ENCODE results near the gene COP1.

The COP1 gene

DNA sequence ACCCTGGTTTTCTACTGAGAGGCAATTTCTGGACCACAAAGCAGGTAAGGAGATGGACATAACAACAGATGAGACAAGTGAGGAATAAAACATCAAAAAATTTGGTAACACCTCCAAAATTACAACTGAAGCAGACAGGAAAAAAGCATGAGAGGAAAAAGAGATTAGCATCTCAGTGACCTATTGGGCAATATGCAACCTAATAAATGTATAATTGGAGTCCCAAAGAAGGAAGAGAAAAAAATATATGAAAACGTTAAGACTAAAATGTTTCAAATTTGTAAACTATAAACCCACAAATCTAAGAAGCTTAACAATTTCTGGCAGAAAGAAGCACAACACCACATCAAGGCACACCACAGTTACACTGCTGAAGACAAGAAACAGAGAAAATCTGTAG, 255.5 kb downstream of the COP1 start:
- H3K9ac ChIP-seq (ENCODE audit: low read depth in 1 of 2, low read length in 2 of 2): no peak overlapping the region
- H3K27ac ChIP-seq (ENCODE audit: low read depth, low read length): no peak overlapping the region
- no peaks in the 10 kb centered on the region for H3K27me3 ChIP-seq (ENCODE audit: control insufficient read depth in 1 of 2, insufficient read depth in 2 of 2, low read length in 2 of 2)
- peaks cover 3 to 16% of the 10 kb centered on the region in 2 donors for H3K36me3 ChIP-seq (ENCODE audit: control insufficient read depth in 1 of 2, insufficient read depth in 2 of 2, low read length in 2 of 2)
- no peaks in the 10 kb centered on the region for H3K4me1 ChIP-seq (ENCODE audit: control insufficient read depth in 1 of 2, insufficient read depth in 2 of 2, low read length in 2 of 2)
- H3K4me3 ChIP-seq (ENCODE audit: low read depth in 1 of 2, low read length in 2 of 2): no peak overlapping the region
- H3K9me3 ChIP-seq (ENCODE audit: control insufficient read depth in 1 of 2, low read length in 2 of 2): peaks cover 0 to 2% of the 10 kb centered on the region in 2 donors

DNA sequence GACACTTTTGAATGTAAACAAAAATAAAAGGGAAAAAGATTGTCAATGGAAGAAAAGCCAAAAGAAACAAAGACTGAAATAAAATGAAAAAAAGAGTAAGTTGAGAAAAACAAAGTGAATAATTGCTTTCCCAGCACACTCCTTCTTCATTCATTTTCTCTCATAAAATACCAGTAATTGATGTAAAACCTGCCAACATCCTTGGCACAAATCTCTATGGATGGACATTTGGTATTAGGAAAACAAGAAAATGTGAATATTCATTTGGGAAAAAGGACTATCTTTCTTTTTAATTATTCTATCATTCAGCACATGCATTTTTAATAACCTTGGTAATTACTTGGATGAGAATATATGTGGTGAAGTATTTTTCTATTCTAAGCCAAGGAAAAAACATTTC, 259.3 kb downstream of the COP1 start:
- H3K9ac ChIP-seq (ENCODE audit: low read depth in 1 of 2, low read length in 2 of 2): no peak overlapping the region
- H3K27me3 ChIP-seq (ENCODE audit: control insufficient read depth in 1 of 2, insufficient read depth in 2 of 2, low read length in 2 of 2): no peaks in the 10 kb centered on the region
- peaks cover 0 to 2% of the 10 kb centered on the region in 2 donors for H3K9me3 ChIP-seq (ENCODE audit: control insufficient read depth in 1 of 2, low read length in 2 of 2)
- H3K27ac ChIP-seq (ENCODE audit: low read depth, low read length): no peak overlapping the region
- peaks cover 16 to 26% of the 10 kb centered on the region in 2 donors for H3K36me3 ChIP-seq (ENCODE audit: control insufficient read depth in 1 of 2, insufficient read depth in 2 of 2, low read length in 2 of 2)
- H3K4me1 ChIP-seq (ENCODE audit: control insufficient read depth in 1 of 2, insufficient read depth in 2 of 2, low read length in 2 of 2): no peaks in the 10 kb centered on the region
- H3K4me3 ChIP-seq (ENCODE audit: low read depth in 1 of 2, low read length in 2 of 2): no peak overlapping the region

DNA sequence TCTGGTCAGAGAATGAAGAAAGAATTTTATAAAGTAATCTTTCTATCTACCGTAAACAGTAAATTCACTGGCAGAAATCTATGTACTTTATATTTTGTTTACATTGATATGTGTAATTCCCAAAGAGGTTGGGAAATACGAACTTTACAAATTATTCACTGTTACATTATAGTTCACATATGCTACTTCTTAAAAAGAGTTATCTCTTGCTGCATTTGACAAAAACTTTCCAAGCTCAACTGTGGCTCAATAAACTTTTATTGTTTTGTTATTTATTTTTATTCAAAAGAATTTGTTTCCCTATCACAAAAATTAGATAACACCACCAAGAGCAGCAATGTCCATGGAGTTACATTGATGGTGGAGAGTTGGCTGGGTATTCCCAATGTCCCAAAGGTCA, 262.5 kb downstream of the COP1 start:
- Histone ChIP-seq H3K36me3 (ENCODE audit: control insufficient read depth in 1 of 2, insufficient read depth in 2 of 2, low read length in 2 of 2) (peaks cover 14 to 34% of the 10 kb centered on the region in 2 donors), H3K9me3 (ENCODE audit: control insufficient read depth in 1 of 2, low read length in 2 of 2) (no peaks in the 10 kb centered on the region)

DNA sequence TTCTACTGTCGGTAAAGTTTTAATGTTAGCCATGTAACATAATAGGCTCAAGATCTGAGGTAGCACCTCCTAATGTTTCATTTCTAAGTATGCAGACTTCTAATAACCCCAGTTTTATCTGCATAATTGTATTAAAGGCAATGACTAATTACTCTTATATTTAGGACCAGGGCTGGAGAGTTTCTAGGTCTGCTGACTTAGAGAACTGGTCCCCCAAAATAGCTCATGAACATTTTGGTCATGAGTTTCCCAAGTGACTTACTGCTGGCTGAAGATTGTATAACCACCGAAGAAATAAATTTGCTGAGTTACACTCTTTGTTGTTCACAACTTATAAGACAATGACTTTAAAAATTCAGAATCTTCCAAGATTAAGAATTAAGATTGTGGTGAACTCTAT, 265.9 kb downstream of the COP1 start:
- peaks cover 13 to 25% of the 10 kb centered on the region in 2 donors for H3K36me3 ChIP-seq (ENCODE audit: control insufficient read depth in 1 of 2, insufficient read depth in 2 of 2, low read length in 2 of 2)
- H3K27ac ChIP-seq (ENCODE audit: low read depth, low read length): no peak overlapping the region
- no peaks in the 10 kb centered on the region for H3K4me1 ChIP-seq (ENCODE audit: control insufficient read depth in 1 of 2, insufficient read depth in 2 of 2, low read length in 2 of 2)
- no peak overlapping the region for H3K4me3 ChIP-seq (ENCODE audit: low read depth in 1 of 2, low read length in 2 of 2)
- H3K9ac ChIP-seq (ENCODE audit: low read depth in 1 of 2, low read length in 2 of 2): no peak overlapping the region
- H3K27me3 ChIP-seq (ENCODE audit: control insufficient read depth in 1 of 2, insufficient read depth in 2 of 2, low read length in 2 of 2): no peaks in the 10 kb centered on the region
- H3K9me3 ChIP-seq (ENCODE audit: control insufficient read depth in 1 of 2, low read length in 2 of 2): no peaks in the 10 kb centered on the region

More for the DNA sequence above, 262.5 kb downstream of the COP1 start:
- H3K27me3 ChIP-seq (ENCODE audit: control insufficient read depth in 1 of 2, insufficient read depth in 2 of 2, low read length in 2 of 2): no peaks in the 10 kb centered on the region
- no peak overlapping the region for H3K4me3 ChIP-seq (ENCODE audit: low read depth in 1 of 2, low read length in 2 of 2)
- H3K4me1 ChIP-seq (ENCODE audit: control insufficient read depth in 1 of 2, insufficient read depth in 2 of 2, low read length in 2 of 2): no peaks in the 10 kb centered on the region
- H3K27ac ChIP-seq (ENCODE audit: low read depth, low read length): no peak overlapping the region
- H3K9ac ChIP-seq (ENCODE audit: low read depth in 1 of 2, low read length in 2 of 2): no peak overlapping the region

DNA sequence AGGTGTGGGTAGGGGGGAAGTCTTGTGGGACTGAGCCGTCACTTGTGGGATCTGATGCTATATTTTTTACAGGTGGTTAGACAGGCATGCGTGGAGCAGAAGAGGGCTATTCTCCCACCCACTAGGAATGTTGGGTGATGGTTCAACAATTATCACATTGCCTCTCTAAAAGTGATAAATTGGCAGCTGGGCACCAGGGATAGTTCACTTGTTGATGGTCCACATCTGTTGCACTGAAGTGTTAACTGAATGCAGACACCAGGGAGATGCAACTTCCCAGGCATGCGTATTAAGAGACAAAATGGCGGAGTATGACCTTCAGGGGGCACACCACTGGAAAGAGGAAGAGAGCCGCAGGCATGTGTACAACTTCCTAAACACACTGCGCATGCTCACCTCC, 270.4 kb downstream of the COP1 start:
- peaks cover 3 to 9% of the 10 kb centered on the region in 2 donors for H3K36me3 ChIP-seq (ENCODE audit: control insufficient read depth in 1 of 2, insufficient read depth in 2 of 2, low read length in 2 of 2)
- no peak overlapping the region for H3K4me3 ChIP-seq (ENCODE audit: low read depth in 1 of 2, low read length in 2 of 2)
- no peaks in the 10 kb centered on the region for H3K4me1 ChIP-seq (ENCODE audit: control insufficient read depth in 1 of 2, insufficient read depth in 2 of 2, low read length in 2 of 2)
- H3K9me3 ChIP-seq (ENCODE audit: control insufficient read depth in 1 of 2, low read length in 2 of 2): no peaks in the 10 kb centered on the region
- no peak overlapping the region for H3K9ac ChIP-seq (ENCODE audit: low read depth in 1 of 2, low read length in 2 of 2)
- no peaks in the 10 kb centered on the region for H3K27me3 ChIP-seq (ENCODE audit: control insufficient read depth in 1 of 2, insufficient read depth in 2 of 2, low read length in 2 of 2)
- H3K27ac ChIP-seq (ENCODE audit: low read depth, low read length): no peak overlapping the region

DNA sequence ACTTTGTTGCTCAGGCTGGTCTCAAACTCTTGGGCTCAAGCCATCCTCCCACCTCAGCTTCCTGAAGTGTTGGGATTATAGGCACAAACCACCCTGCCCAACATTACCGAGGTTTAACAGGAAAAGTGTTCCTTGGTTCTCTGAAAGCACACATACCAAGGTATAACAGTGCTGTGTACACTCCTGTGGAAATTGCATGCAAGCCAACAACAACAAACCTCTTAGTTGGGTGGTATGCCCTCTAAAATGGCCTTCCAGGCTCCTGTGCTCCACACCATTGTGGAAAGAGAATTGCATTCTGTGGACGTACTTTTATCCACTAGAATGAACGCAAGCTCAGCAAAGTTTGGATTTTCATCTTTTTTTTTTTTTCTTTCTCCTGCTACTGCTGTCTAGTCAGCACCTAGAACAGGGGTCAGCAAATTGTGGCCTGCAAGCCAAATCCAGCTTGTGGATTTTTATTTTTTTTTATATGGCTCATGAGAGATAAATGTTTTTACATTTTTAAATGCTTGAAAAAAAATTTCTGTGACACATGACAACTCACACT, 271.4 kb downstream of the COP1 start:
- Histone ChIP-seq H3K27me3 (ENCODE audit: control insufficient read depth in 1 of 2, insufficient read depth in 2 of 2, low read length in 2 of 2) (no peaks in the 10 kb centered on the region), H3K27ac (ENCODE audit: low read depth, low read length) (no peak overlapping the region), H3K36me3 (ENCODE audit: control insufficient read depth in 1 of 2, insufficient read depth in 2 of 2, low read length in 2 of 2) (peaks cover 3 to 9% of the 10 kb centered on the region in 2 donors), H3K9me3 (ENCODE audit: control insufficient read depth in 1 of 2, low read length in 2 of 2) (no peaks in the 10 kb centered on the region), H3K9ac (ENCODE audit: low read depth in 1 of 2, low read length in 2 of 2) (no peak overlapping the region), H3K4me1 (ENCODE audit: control insufficient read depth in 1 of 2, insufficient read depth in 2 of 2, low read length in 2 of 2) (no peaks in the 10 kb centered on the region), H3K4me3 (ENCODE audit: low read depth in 1 of 2, low read length in 2 of 2) (no peak overlapping the region)

DNA sequence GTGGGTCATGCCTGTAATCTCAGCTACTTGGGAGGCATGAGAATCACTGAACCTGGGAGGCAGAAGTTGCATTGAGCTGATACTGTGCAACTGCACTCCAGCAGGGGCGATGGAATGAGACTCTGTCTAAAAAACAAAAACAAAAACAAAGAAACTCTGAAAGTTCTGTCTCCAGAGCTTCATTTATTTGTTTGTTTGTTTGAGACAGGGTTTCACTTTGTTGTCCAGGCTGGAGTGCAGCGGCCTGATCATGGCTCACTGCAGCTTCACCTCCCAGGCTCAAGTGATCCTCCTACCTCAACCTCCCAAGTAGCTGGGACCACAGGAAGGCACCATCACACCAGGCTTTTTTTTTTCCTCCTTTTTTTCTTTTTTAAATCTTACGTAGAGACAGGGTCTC, 271.9 kb downstream of the COP1 start:
- Histone ChIP-seq H3K9me3 (ENCODE audit: control insufficient read depth in 1 of 2, low read length in 2 of 2) (peaks cover 0 to 1% of the 10 kb centered on the region in 2 donors), H3K27me3 (ENCODE audit: control insufficient read depth in 1 of 2, insufficient read depth in 2 of 2, low read length in 2 of 2) (no peaks in the 10 kb centered on the region), H3K27ac (ENCODE audit: low read depth, low read length) (no peak overlapping the region), H3K4me1 (ENCODE audit: control insufficient read depth in 1 of 2, insufficient read depth in 2 of 2, low read length in 2 of 2) (no peaks in the 10 kb centered on the region), H3K9ac (ENCODE audit: low read depth in 1 of 2, low read length in 2 of 2) (no peak overlapping the region), H3K4me3 (ENCODE audit: low read depth in 1 of 2, low read length in 2 of 2) (no peak overlapping the region), H3K36me3 (ENCODE audit: control insufficient read depth in 1 of 2, insufficient read depth in 2 of 2, low read length in 2 of 2) (peaks cover 3 to 8% of the 10 kb centered on the region in 2 donors)

DNA sequence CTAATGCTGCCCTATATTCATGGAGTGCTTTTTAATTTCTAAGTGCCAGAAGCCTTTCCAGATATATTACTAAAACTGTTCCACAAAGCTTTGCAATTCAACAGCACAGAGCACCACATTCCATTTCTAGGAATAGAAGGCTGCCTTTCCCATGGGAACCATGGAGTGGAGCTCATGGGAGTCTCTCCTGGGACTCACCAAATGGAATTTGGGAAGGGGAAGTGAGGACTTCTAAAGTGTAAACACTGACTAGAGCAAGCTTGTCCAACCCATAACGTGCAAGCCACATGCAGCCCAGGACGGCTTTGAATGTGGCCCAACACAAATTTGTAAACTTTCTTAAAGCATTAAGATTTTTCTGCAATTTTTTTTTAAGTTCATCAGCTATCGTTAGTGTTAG, 273.3 kb downstream of the COP1 start:
- no peak overlapping the region for H3K9ac ChIP-seq (ENCODE audit: low read depth in 1 of 2, low read length in 2 of 2)
- H3K27me3 ChIP-seq (ENCODE audit: control insufficient read depth in 1 of 2, insufficient read depth in 2 of 2, low read length in 2 of 2): no peaks in the 10 kb centered on the region
- H3K9me3 ChIP-seq (ENCODE audit: control insufficient read depth in 1 of 2, low read length in 2 of 2): peaks cover 0 to 7% of the 10 kb centered on the region in 2 donors
- no peaks in the 10 kb centered on the region for H3K4me1 ChIP-seq (ENCODE audit: control insufficient read depth in 1 of 2, insufficient read depth in 2 of 2, low read length in 2 of 2)
- no peak overlapping the region for H3K27ac ChIP-seq (ENCODE audit: low read depth, low read length)
- peaks cover 0 to 3% of the 10 kb centered on the region in 2 donors for H3K36me3 ChIP-seq (ENCODE audit: control insufficient read depth in 1 of 2, insufficient read depth in 2 of 2, low read length in 2 of 2)
- H3K4me3 ChIP-seq (ENCODE audit: low read depth in 1 of 2, low read length in 2 of 2): no peak overlapping the region

DNA sequence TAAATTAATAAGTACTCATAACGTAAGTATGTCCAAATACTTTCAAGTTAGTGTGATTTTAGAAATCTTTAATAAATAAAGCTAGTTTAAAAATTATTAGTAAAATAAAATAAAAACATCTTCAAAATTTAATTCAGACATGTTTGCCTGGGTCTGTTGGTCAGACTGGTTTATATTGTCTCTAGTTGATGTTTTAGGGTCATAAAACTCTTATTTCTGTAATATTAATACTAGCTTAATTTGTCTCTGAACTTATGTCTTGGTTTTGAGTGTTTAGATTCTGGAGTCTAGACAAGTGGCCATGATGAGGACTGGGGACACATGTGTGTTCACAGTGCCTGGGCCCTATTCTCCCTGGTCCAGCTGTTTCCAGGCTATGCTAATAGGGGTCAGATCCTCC, 279.1 kb downstream of the COP1 start:
- peaks cover 5 to 7% of the 10 kb centered on the region in 2 donors for H3K9me3 ChIP-seq (ENCODE audit: control insufficient read depth in 1 of 2, low read length in 2 of 2)
- H3K4me3 ChIP-seq (ENCODE audit: low read depth in 1 of 2, low read length in 2 of 2): no peak overlapping the region
- H3K36me3 ChIP-seq (ENCODE audit: control insufficient read depth in 1 of 2, insufficient read depth in 2 of 2, low read length in 2 of 2): no peaks in the 10 kb centered on the region
- H3K9ac ChIP-seq (ENCODE audit: low read depth in 1 of 2, low read length in 2 of 2): no peak overlapping the region
- no peaks in the 10 kb centered on the region for H3K27me3 ChIP-seq (ENCODE audit: control insufficient read depth in 1 of 2, insufficient read depth in 2 of 2, low read length in 2 of 2)
- H3K27ac ChIP-seq (ENCODE audit: low read depth, low read length): no peak overlapping the region
- H3K4me1 ChIP-seq (ENCODE audit: control insufficient read depth in 1 of 2, insufficient read depth in 2 of 2, low read length in 2 of 2): no peaks in the 10 kb centered on the region

DNA sequence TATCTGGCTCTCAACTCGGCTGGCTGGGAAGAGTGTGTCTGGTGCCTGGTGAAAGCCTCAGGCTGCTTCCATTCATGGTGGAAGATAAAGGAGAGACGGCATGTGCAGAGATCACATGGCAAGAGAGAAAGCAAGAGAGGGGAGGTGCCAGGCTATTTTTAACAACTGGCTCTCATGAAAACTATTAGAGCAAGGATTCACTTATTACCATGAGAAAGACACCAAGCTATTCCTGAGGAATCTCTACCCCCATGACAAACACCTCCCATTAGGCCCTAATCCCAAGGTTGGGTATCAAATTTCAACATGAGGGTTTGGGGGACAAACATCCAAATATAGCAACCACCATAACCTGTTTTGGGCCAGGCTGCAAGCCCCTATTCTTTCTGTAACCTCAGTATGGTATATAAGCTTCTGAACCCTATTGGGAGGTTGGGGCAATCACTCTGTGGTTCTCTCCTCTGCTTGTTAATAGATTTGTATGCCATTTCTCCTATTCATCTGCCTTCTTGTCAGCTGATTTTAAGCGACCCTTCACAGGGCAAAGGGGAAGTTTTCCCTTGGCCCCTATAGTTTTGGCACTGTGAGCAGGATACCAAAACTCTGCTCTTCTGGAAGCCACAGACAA, 284.7 kb downstream of the COP1 start:
- Histone ChIP-seq H3K4me1 (ENCODE audit: control insufficient read depth in 1 of 2, insufficient read depth in 2 of 2, low read length in 2 of 2) (no peaks in the 10 kb centered on the region), H3K27me3 (ENCODE audit: control insufficient read depth in 1 of 2, insufficient read depth in 2 of 2, low read length in 2 of 2) (no peaks in the 10 kb centered on the region), H3K36me3 (ENCODE audit: control insufficient read depth in 1 of 2, insufficient read depth in 2 of 2, low read length in 2 of 2) (no peaks in the 10 kb centered on the region), H3K9me3 (ENCODE audit: control insufficient read depth in 1 of 2, low read length in 2 of 2) (no peaks in the 10 kb centered on the region), H3K27ac (ENCODE audit: low read depth, low read length) (no peak overlapping the region), H3K4me3 (ENCODE audit: low read depth in 1 of 2, low read length in 2 of 2) (no peak overlapping the region), H3K9ac (ENCODE audit: low read depth in 1 of 2, low read length in 2 of 2) (no peak overlapping the region)

Measured in duodenal mucosa (tissue), 2 donors.